Upper lobe of left lung (tissue), 4 donors: ENCODE measurements around the gene CEP104.

Experiments
- EP300 ChIP-seq, 4 donors: sonication (generic); formaldehyde crosslinking; IDR thresholded peaks; one replicate each; pipeline ENCODE4 v1.5.1; 2017; ENCODE audit warnings: antibody characterized with exemption in 4 of 4, control low read depth in 2 of 4
- POLR2A ChIP-seq, 4 donors: fragments of 450-650 bp; IDR thresholded peaks; one replicate each; pipeline ENCODE4 v1.5.1; 2016 to 2017; ENCODE audit warnings: antibody characterized with exemption in 4 of 4, mild to moderate bottlenecking in 2 of 4
- TF ChIP-seq, protein P1 (sequence below), 6 experiments: fragments of 450-650 bp in 4 of 6; fragments of 200-600 bp in 2 of 6; sonication (generic) in 2 of 6; IDR thresholded peaks; one replicate each; pipeline ENCODE4 v1.5.1; 2016 to 2019; ENCODE audit warnings: antibody characterized with exemption in 6 of 6

DNA sequence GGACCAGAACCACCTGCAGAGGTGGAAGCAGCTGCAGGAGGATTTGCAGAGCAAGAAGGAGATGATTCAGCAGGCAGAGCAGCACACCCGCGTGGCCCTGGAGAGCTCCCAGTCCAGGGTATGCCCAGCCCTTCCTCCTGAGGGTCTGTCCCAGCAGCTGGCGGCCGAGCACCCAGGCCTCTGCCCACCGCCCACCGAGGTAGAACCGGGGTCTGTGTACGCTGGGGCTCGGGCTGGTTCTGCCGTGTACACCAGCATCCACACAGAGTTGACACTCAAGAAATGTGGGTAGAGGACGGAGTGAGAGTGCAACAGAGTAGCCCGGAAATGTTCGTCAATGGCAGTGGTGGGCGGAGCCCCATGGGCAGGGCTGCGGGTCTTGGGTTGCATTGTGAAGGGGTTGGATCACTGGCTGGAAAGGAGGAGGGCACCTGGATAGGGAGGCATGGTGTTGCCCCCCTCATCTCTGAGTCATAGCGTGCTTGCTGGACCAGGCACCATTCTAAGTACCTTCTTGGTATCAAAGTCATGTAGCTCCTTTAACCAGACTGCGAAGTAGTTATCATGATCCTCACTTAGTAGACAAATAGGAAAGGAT lies 89.6 kb downstream of the CEP104 start:
- TF ChIP-seq POLR2A (IDR thresholded peaks at IDR 0.05), result no peak
- TF ChIP-seq, protein P1, sequence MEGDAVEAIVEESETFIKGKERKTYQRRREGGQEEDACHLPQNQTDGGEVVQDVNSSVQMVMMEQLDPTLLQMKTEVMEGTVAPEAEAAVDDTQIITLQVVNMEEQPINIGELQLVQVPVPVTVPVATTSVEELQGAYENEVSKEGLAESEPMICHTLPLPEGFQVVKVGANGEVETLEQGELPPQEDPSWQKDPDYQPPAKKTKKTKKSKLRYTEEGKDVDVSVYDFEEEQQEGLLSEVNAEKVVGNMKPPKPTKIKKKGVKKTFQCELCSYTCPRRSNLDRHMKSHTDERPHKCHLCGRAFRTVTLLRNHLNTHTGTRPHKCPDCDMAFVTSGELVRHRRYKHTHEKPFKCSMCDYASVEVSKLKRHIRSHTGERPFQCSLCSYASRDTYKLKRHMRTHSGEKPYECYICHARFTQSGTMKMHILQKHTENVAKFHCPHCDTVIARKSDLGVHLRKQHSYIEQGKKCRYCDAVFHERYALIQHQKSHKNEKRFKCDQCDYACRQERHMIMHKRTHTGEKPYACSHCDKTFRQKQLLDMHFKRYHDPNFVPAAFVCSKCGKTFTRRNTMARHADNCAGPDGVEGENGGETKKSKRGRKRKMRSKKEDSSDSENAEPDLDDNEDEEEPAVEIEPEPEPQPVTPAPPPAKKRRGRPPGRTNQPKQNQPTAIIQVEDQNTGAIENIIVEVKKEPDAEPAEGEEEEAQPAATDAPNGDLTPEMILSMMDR (IDR thresholded peaks at IDR 0.05), result no peak
- no peak for TF ChIP-seq EP300 (IDR thresholded peaks at IDR 0.05)
